Measurements from ENCODE around the gene HYAL3. TPM values are rescaled to one million over a fixed set of nuclear protein-coding genes. Genes with fewer than 3 reads are reported as not detected.
"Not testable (repeated sequence)": the region's sequence is repeated elsewhere in the genome, so short reads cannot be mapped to it uniquely, and the experiment has no call there.

Gene HYAL3
- polyA plus RNA-seq, 1 donor from 2014 or later = 9.1 TPM

DNA sequence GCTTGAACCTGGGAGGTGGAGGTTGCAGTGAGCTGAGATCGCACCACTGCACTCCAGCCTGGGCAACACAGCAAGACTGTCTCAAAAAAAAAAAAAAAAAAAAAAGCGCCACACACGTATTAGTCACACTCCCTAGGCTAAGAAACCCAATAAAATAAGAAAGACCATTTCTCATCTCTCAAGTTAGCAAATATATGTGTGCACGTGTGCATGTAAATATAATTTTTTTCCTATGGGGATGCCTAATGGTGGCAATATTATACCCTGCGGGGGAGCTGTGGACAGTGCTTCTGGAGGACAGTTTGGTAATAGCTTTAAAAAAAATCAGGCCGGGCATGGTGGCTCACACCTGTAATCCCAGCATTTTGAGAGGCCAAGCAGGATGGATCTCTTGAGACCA, 15.1 kb downstream of the HYAL3 start:
- H3K9me3 ChIP-seq (ENCODE audit: low read length); H2AFZ ChIP-seq (ENCODE audit: low read depth, low read length); H3K9me2 ChIP-seq (ENCODE audit: insufficient read depth, low read length); H3K27ac ChIP-seq (ENCODE audit: low read length); H3K36me3 ChIP-seq (ENCODE audit: insufficient read depth, low read length); H3K79me2 ChIP-seq (replicated peaks; ENCODE audit: insufficient read depth, low read length); H3K9ac ChIP-seq (ENCODE audit: low read length); H3K27me3 ChIP-seq (ENCODE audit: insufficient read depth, low read depth, low read length); H3K4me2 ChIP-seq (ENCODE audit: low read length); H3F3A ChIP-seq (ENCODE audit: insufficient read depth, low read length, poor library complexity, severe bottlenecking); H3K4me3 ChIP-seq (ENCODE audit: low read length); H4K20me1 ChIP-seq (ENCODE audit: insufficient read depth): not testable (repeated sequence)

DNA sequence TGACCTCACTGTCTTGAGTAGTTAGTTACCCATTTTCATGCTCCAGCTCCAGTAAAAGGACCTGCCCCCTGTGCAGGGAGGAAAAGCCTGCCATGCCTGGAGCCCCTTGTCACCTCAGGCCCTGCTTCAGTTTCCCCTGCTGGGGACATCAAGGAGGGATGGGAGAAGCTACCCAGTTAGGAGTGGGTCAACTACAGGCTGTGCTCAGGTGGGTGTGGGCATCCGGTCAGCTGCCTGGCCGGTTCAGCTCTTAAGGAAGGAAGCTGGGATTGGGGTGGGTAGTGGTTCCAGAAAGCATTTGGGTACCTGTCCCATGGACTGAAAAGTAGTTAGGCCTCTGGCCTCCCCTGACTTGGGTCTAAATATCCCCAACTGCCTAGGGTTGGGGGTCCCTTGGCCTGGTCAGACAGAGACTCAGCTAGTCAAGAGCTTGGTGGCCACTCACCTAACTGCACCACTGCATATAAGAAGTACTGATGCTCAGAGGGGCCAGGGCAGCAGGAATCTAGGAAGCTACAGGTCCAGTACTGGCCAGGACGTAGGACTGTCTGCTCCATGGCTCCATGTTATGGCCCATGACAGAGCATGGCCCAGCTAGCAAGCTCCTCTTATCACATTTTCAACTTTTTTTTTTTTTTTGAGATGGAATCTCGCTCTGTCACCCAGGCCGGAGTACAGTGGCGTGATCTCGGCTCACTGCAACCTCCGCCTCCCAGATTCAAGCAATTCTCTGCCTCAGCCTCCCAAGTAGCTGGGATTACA, 19.8 kb downstream of the HYAL3 start:
- no peak overlapping the region for H3K9ac ChIP-seq (ENCODE audit: low read length)

DNA sequence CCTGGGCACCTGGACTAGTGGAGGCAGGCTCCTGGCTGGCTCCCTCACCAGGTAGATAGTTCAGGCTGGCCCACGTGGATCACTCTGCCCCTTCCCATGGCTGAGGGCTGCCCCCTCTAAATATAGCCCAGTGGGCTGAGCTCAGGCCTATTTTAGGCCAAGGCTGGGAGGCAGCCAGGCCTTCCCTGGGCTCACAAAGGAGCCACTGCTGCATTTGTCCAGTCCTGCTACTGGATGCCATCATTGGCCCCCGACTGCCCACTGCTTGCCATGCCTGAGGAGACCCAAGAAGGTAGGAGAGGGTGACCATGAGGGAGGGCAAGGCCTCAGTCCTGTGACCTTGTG, 20.4 kb downstream of the HYAL3 start, which contains the start of gene LSMEM2:
Gene LSMEM2, plus strand, starts transcription at position 208 of the 345 bp plus-strand sequence. Its CDS starts 27 bp downstream, at position 235.
- Histone ChIP-seq H3K27ac (ENCODE audit: low read length) (no peak within 1 kb of the TSS), H3K79me2 (replicated peaks; ENCODE audit: insufficient read depth, low read length) (no peaks in the 10 kb centered on the region), H3K4me3 (ENCODE audit: low read length) (no peak within 1 kb of the TSS), H3K9me3 (ENCODE audit: low read length) (no peaks in the 10 kb centered on the region), H3K9ac (ENCODE audit: low read length) (no peak within 1 kb of the TSS), H2AFZ (ENCODE audit: low read depth, low read length) (no peak within 1 kb of the TSS), H3K27me3 (ENCODE audit: insufficient read depth, low read depth, low read length) (peaks cover 23% of the 10 kb centered on the region), H3K4me2 (ENCODE audit: low read length) (no peak within 1 kb of the TSS), H3K36me3 (ENCODE audit: insufficient read depth, low read length) (no peaks in the 10 kb centered on the region), H3K9me2 (ENCODE audit: insufficient read depth, low read length) (no peaks in the 10 kb centered on the region), H3F3A (ENCODE audit: insufficient read depth, low read length, poor library complexity, severe bottlenecking) (no peaks in the 10 kb centered on the region), H4K20me1 (ENCODE audit: insufficient read depth) (no peaks in the 10 kb centered on the region)
- TF ChIP-seq, protein P1, sequence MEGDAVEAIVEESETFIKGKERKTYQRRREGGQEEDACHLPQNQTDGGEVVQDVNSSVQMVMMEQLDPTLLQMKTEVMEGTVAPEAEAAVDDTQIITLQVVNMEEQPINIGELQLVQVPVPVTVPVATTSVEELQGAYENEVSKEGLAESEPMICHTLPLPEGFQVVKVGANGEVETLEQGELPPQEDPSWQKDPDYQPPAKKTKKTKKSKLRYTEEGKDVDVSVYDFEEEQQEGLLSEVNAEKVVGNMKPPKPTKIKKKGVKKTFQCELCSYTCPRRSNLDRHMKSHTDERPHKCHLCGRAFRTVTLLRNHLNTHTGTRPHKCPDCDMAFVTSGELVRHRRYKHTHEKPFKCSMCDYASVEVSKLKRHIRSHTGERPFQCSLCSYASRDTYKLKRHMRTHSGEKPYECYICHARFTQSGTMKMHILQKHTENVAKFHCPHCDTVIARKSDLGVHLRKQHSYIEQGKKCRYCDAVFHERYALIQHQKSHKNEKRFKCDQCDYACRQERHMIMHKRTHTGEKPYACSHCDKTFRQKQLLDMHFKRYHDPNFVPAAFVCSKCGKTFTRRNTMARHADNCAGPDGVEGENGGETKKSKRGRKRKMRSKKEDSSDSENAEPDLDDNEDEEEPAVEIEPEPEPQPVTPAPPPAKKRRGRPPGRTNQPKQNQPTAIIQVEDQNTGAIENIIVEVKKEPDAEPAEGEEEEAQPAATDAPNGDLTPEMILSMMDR (IDR thresholded peaks at IDR 0.05; ENCODE audit: poor library complexity, severe bottlenecking) = no peak
- TF ChIP-seq, protein P2, sequence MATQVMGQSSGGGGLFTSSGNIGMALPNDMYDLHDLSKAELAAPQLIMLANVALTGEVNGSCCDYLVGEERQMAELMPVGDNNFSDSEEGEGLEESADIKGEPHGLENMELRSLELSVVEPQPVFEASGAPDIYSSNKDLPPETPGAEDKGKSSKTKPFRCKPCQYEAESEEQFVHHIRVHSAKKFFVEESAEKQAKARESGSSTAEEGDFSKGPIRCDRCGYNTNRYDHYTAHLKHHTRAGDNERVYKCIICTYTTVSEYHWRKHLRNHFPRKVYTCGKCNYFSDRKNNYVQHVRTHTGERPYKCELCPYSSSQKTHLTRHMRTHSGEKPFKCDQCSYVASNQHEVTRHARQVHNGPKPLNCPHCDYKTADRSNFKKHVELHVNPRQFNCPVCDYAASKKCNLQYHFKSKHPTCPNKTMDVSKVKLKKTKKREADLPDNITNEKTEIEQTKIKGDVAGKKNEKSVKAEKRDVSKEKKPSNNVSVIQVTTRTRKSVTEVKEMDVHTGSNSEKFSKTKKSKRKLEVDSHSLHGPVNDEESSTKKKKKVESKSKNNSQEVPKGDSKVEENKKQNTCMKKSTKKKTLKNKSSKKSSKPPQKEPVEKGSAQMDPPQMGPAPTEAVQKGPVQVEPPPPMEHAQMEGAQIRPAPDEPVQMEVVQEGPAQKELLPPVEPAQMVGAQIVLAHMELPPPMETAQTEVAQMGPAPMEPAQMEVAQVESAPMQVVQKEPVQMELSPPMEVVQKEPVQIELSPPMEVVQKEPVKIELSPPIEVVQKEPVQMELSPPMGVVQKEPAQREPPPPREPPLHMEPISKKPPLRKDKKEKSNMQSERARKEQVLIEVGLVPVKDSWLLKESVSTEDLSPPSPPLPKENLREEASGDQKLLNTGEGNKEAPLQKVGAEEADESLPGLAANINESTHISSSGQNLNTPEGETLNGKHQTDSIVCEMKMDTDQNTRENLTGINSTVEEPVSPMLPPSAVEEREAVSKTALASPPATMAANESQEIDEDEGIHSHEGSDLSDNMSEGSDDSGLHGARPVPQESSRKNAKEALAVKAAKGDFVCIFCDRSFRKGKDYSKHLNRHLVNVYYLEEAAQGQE (IDR thresholded peaks at IDR 0.05; ENCODE audit: borderline replicate concordance) = no peak
- TF ChIP-seq TAF1 (IDR thresholded peaks at IDR 0.05; ENCODE audit: low read depth) (no peak), POLR2AphosphoS5 (IDR thresholded peaks at IDR 0.05) (no peak), EP300 (conservative IDR thresholded peaks at IDR 0.05; ENCODE audit: poor library complexity, severe bottlenecking) (no peak)

More for the DNA sequence above, 19.8 kb downstream of the HYAL3 start:
- H3K9me3 ChIP-seq (ENCODE audit: low read length) = no peaks in the 10 kb centered on the region
- H3K4me3 ChIP-seq (ENCODE audit: low read length) = no peak overlapping the region
- no peaks in the 10 kb centered on the region for H3K36me3 ChIP-seq (ENCODE audit: insufficient read depth, low read length)
- H3K79me2 ChIP-seq (replicated peaks; ENCODE audit: insufficient read depth, low read length) = no peaks in the 10 kb centered on the region
- H3F3A ChIP-seq (ENCODE audit: insufficient read depth, low read length, poor library complexity, severe bottlenecking) = no peaks in the 10 kb centered on the region
- H3K4me2 ChIP-seq (ENCODE audit: low read length) = no peak overlapping the region
- peaks cover 17% of the 10 kb centered on the region for H3K27me3 ChIP-seq (ENCODE audit: insufficient read depth, low read depth, low read length)
- no peaks in the 10 kb centered on the region for H4K20me1 ChIP-seq (ENCODE audit: insufficient read depth)
- no peak overlapping the region for H3K27ac ChIP-seq (ENCODE audit: low read length)
- TF ChIP-seq EP300 (conservative IDR thresholded peaks at IDR 0.05; ENCODE audit: poor library complexity, severe bottlenecking) (no peak), RAD21 (conservative IDR thresholded peaks at IDR 0.05) (no peak), TAF1 (IDR thresholded peaks at IDR 0.05; ENCODE audit: low read depth) (no peak), MXI1 (conservative IDR thresholded peaks at IDR 0.05; ENCODE audit: poor library complexity, severe bottlenecking) (no peak), POLR2AphosphoS5 (IDR thresholded peaks at IDR 0.05) (no peak), SMC3 (conservative IDR thresholded peaks at IDR 0.05; ENCODE audit: poor library complexity) (no peak), EZH2 (IDR thresholded peaks at IDR 0.05; ENCODE audit: borderline replicate concordance, insufficient read depth, low read length, poor library complexity, severe bottlenecking) (no peak)
- TF ChIP-seq, protein P2 (IDR thresholded peaks at IDR 0.05; ENCODE audit: borderline replicate concordance) = no peak
- TF ChIP-seq, protein P1 (IDR thresholded peaks at IDR 0.05; ENCODE audit: poor library complexity, severe bottlenecking) = no peak
- no peak overlapping the region for H2AFZ ChIP-seq (ENCODE audit: low read depth, low read length)
- H3K9me2 ChIP-seq (ENCODE audit: insufficient read depth, low read length) = no peaks in the 10 kb centered on the region
